A673 (cell line): Measurements from ENCODE around the gene THBS3.
"Not testable (repeated sequence)": the region's sequence is repeated elsewhere in the genome, so short reads cannot be mapped to it uniquely, and the experiment has no call there.

Experiments
- EZH2 ChIP-seq: fragments of 200-600 bp; sonication (generic); IDR thresholded peaks from 2 replicates; pipeline ENCODE4 v1.6.1; 2017; ENCODE audit warnings: borderline replicate concordance, low read depth, mild to moderate bottlenecking, mixed read lengths, antibody characterized with exemption, low read length; ENCODE audit not compliant: poor library complexity, severe bottlenecking
- TF ChIP-seq, protein P1 (sequence below): fragments of 300-800, 200-600 bp; sonication (generic); conservative IDR thresholded peaks from 2 replicates; pipeline ENCODE4 v1.5.1; 2017; ENCODE audit warnings: low read depth, mild to moderate bottlenecking, antibody characterized with exemption, low read length, moderate library complexity, mixed read lengths

DNA sequence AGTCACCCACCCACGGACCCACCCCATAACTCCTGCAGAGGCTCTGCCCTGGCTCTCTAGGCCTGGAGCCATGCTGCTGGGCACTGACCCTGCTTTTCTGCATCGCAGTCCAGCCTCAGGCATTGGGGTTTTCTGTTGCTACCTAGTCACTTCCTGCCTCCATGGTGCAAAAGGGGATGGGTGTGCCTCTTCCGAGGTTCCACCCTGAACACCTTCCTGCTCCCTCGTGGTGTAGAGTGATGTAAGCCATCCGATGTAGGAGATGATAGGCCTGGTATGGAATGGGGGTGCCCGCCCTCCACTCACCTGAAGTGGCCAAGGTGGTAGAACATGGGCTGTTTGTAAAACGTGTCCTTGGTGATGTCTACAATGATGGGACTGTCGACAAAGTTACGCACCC is 27.7 kb upstream of the THBS3 start:
- TF ChIP-seq, protein P1, sequence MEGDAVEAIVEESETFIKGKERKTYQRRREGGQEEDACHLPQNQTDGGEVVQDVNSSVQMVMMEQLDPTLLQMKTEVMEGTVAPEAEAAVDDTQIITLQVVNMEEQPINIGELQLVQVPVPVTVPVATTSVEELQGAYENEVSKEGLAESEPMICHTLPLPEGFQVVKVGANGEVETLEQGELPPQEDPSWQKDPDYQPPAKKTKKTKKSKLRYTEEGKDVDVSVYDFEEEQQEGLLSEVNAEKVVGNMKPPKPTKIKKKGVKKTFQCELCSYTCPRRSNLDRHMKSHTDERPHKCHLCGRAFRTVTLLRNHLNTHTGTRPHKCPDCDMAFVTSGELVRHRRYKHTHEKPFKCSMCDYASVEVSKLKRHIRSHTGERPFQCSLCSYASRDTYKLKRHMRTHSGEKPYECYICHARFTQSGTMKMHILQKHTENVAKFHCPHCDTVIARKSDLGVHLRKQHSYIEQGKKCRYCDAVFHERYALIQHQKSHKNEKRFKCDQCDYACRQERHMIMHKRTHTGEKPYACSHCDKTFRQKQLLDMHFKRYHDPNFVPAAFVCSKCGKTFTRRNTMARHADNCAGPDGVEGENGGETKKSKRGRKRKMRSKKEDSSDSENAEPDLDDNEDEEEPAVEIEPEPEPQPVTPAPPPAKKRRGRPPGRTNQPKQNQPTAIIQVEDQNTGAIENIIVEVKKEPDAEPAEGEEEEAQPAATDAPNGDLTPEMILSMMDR, result not testable (repeated sequence)
- not testable (repeated sequence) for TF ChIP-seq EZH2
